ENCODE measurements around the gene ZDHHC1. TPM values are rescaled to one million over a fixed set of nuclear protein-coding genes. Genes with fewer than 3 reads are reported as not detected.

ZDHHC1 gene
- total RNA-seq, 2 donors from 2014 or later = 15.0 to 28.7 TPM

- no peaks in the 10 kb centered on the region for H3K27me3 ChIP-seq (replicated peaks; ENCODE audit: insufficient read depth)
- peaks cover 32 to 64% of the 10 kb centered on the region in 2 donors for H3K4me1 ChIP-seq (ENCODE audit: control insufficient read depth in 1 of 2, low read depth in 2 of 2)
- H3K4me3 ChIP-seq = no peak overlapping the region
- TF ChIP-seq, protein P1, sequence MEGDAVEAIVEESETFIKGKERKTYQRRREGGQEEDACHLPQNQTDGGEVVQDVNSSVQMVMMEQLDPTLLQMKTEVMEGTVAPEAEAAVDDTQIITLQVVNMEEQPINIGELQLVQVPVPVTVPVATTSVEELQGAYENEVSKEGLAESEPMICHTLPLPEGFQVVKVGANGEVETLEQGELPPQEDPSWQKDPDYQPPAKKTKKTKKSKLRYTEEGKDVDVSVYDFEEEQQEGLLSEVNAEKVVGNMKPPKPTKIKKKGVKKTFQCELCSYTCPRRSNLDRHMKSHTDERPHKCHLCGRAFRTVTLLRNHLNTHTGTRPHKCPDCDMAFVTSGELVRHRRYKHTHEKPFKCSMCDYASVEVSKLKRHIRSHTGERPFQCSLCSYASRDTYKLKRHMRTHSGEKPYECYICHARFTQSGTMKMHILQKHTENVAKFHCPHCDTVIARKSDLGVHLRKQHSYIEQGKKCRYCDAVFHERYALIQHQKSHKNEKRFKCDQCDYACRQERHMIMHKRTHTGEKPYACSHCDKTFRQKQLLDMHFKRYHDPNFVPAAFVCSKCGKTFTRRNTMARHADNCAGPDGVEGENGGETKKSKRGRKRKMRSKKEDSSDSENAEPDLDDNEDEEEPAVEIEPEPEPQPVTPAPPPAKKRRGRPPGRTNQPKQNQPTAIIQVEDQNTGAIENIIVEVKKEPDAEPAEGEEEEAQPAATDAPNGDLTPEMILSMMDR (IDR thresholded peaks at IDR 0.05) = no peak
- no peak for ATAC-seq (ENCODE audit: insufficient number of reproducible peaks, low FRiP score, low read depth)
- DNase-seq (ENCODE audit: low spot score) = no peak
- peak overlapping the region; percentile 40 to 77 for H3K27ac ChIP-seq
- peaks cover 3% of the 10 kb centered on the region for H3K36me3 ChIP-seq
- H3K9me3 ChIP-seq = no peaks in the 10 kb centered on the region
Measured at GRCh38 chr16:67458121-67458641, 41.9 kb upstream of the ZDHHC1 start.

GRCh38 chr16:67457611-67458010 lies 41.3 kb upstream of the ZDHHC1 start:
- Histone ChIP-seq H3K36me3 (peaks cover 9% of the 10 kb centered on the region), H3K27me3 (replicated peaks; ENCODE audit: insufficient read depth) (no peaks in the 10 kb centered on the region), H3K4me3 (no peak overlapping the region), H3K27ac (peak overlapping the region; percentile 18 to 77), H3K9me3 (no peaks in the 10 kb centered on the region), H3K4me1 (ENCODE audit: control insufficient read depth in 1 of 2, low read depth in 2 of 2) (peaks cover 32 to 64% of the 10 kb centered on the region in 2 donors)
- DNase-seq (ENCODE audit: low spot score) (no peak), ATAC-seq (ENCODE audit: insufficient number of reproducible peaks, low FRiP score, low read depth) (no peak)
- TF ChIP-seq, protein P1 (IDR thresholded peaks at IDR 0.05) = no peak

GRCh38 chr16:67456391-67457081 lies 40.3 kb upstream of the ZDHHC1 start:
- H3K36me3 ChIP-seq = peaks cover 15% of the 10 kb centered on the region
- no peak overlapping the region for H3K4me3 ChIP-seq
- H3K27ac ChIP-seq = peak overlapping the region; percentile 40
- peaks cover 32 to 58% of the 10 kb centered on the region in 2 donors for H3K4me1 ChIP-seq (ENCODE audit: control insufficient read depth in 1 of 2, low read depth in 2 of 2)
- no peaks in the 10 kb centered on the region for H3K27me3 ChIP-seq (replicated peaks; ENCODE audit: insufficient read depth)
- TF ChIP-seq, protein P1 (IDR thresholded peaks at IDR 0.05) = peak; percentile 73
- DNase-seq (ENCODE audit: low spot score) = peak; percentile 41
- ATAC-seq (ENCODE audit: insufficient number of reproducible peaks, low FRiP score, low read depth) = peak; percentile 52
- no peaks in the 10 kb centered on the region for H3K9me3 ChIP-seq

- DNase-seq (ENCODE audit: low spot score) (no peak), ATAC-seq (ENCODE audit: insufficient number of reproducible peaks, low FRiP score, low read depth) (no peak)
- TF ChIP-seq, protein P1 (IDR thresholded peaks at IDR 0.05) = no peak
- peaks cover 17% of the 10 kb centered on the region for H3K36me3 ChIP-seq
- no peak overlapping the region for H3K27ac ChIP-seq
- H3K4me3 ChIP-seq = no peak overlapping the region
- no peaks in the 10 kb centered on the region for H3K27me3 ChIP-seq (replicated peaks; ENCODE audit: insufficient read depth)
- no peaks in the 10 kb centered on the region for H3K9me3 ChIP-seq
- peaks cover 28 to 61% of the 10 kb centered on the region in 2 donors for H3K4me1 ChIP-seq (ENCODE audit: control insufficient read depth in 1 of 2, low read depth in 2 of 2)
Measured at GRCh38 chr16:67454852-67455251, 38.6 kb upstream of the ZDHHC1 start.

GRCh38 chr16:67454104-67454503 lies 37.8 kb upstream of the ZDHHC1 start:
- Histone ChIP-seq H3K36me3 (peaks cover 17% of the 10 kb centered on the region), H3K27ac (no peak overlapping the region), H3K4me1 (ENCODE audit: control insufficient read depth in 1 of 2, low read depth in 2 of 2) (peaks cover 21 to 61% of the 10 kb centered on the region in 2 donors), H3K9me3 (no peaks in the 10 kb centered on the region), H3K27me3 (replicated peaks; ENCODE audit: insufficient read depth) (no peaks in the 10 kb centered on the region), H3K4me3 (no peak overlapping the region)
- TF ChIP-seq, protein P1 (IDR thresholded peaks at IDR 0.05) = no peak
- no peak for DNase-seq (ENCODE audit: low spot score)
- ATAC-seq (ENCODE audit: insufficient number of reproducible peaks, low FRiP score, low read depth) = no peak
